GM13976 (cell line): ENCODE data around the gene ALPP.
"Not testable (repeated sequence)": the region's sequence is repeated elsewhere in the genome, so short reads cannot be mapped to it uniquely, and the experiment has no call there.

Source experiments
- DNase-seq: peaks from one replicate; pipeline ENCODE4 v3.0.0; 2012; ENCODE audit warnings: low spot score
- CTCF ChIP-seq: IDR thresholded peaks from 2 replicates; pipeline ENCODE4 v1.5.1; 2012; ENCODE audit warnings: borderline replicate concordance, mild to moderate bottlenecking; ENCODE audit not compliant: insufficient read depth; ENCODE audit errors: extremely low read depth, missing control alignments, control extremely low read depth
- in situ Hi-C: fragments of 300-500 bp; cut with MboI; formaldehyde crosslinking; loops from one replicate; pipeline ENCODE4 v1.12.0; 2022; ENCODE audit warnings: low sequenced_read_pairs, mixed read lengths, inconsistent platforms; ENCODE audit not compliant: unreplicated experiment

Gene ALPP

GRCh38 chr2:232374356-232374755 is 4.2 kb upstream of the ALPP start:
- DNase-seq: no peak
- TF ChIP-seq CTCF: no peak
- in situ Hi-C loops: no loop called here

- in situ Hi-C loops: no loop called here
- TF ChIP-seq CTCF: no peak
- no peak for DNase-seq
These were observed 3.4 kb upstream of the ALPP start for GRCh38 chr2:232375164-232375563.

- no peak for TF ChIP-seq CTCF
- in situ Hi-C loops: no loop called here
- DNase-seq: no peak
These were observed 2.3 kb upstream of the ALPP start for GRCh38 chr2:232376260-232376659.

GRCh38 chr2:232376713-232377112 is 1.8 kb upstream of the ALPP start:
- TF ChIP-seq CTCF: no peak
- in situ Hi-C loops: no loop called here
- DNase-seq: no peak

- in situ Hi-C loops: no loop called here
- TF ChIP-seq CTCF: no peak
- DNase-seq: no peak
These were observed 1.2 kb upstream of the ALPP start for GRCh38 chr2:232377319-232377718.

- no peak for DNase-seq
- in situ Hi-C loops: no loop called here
These were observed 463 bp upstream of the ALPP start for GRCh38 chr2:232377841-232378734.

GRCh38 chr2:232379610-232380590 is 1.3 kb downstream of the ALPP start:
- in situ Hi-C loops: not testable (repeated sequence)

More at GRCh38 chr2:232377841-232378734, 463 bp upstream of the ALPP start:
- TF ChIP-seq CTCF: no peak

GRCh38 chr2:232381204-232382031 is 2.9 kb downstream of the ALPP start:
- DNase-seq, in situ Hi-C loops: not testable (repeated sequence)

More at GRCh38 chr2:232379610-232380590, 1.3 kb downstream of the ALPP start:
- DNase-seq: not testable (repeated sequence)
